ENCODE measurements around the gene TBX10.
"Not testable (repeated sequence)": the region's sequence is repeated elsewhere in the genome, so short reads cannot be mapped to it uniquely, and the experiment has no call there.

TBX10 gene

GRCh38 chr11:67611704-67612587 lies 27.6 kb downstream of the TBX10 start:
- Histone ChIP-seq H3K4me1 (ENCODE audit: insufficient read depth, low read length) (peaks cover 16% of the 10 kb centered on the region), H3K9ac (ENCODE audit: low read depth, low read length) (no peak overlapping the region), H3K9me3 (ENCODE audit: control insufficient read depth, insufficient read depth, low read length) (no peaks in the 10 kb centered on the region), H3K36me3 (ENCODE audit: insufficient read depth, low read length) (0 out of 2 replicates have a peak, but pooled peaks cover 3% of the 10 kb centered on the region)

- Histone ChIP-seq H3K4me1 (ENCODE audit: insufficient read depth, low read length) (peaks cover 11% of the 10 kb centered on the region), H3K9me3 (ENCODE audit: control insufficient read depth, insufficient read depth, low read length) (no peaks in the 10 kb centered on the region), H3K9ac (ENCODE audit: low read depth, low read length) (no peak overlapping the region), H3K36me3 (ENCODE audit: insufficient read depth, low read length) (0 out of 2 replicates have a peak, but pooled peaks cover 3% of the 10 kb centered on the region)
Observed at GRCh38 chr11:67611165-67611564, 28.4 kb downstream of the TBX10 start.

- Histone ChIP-seq H3K36me3 (ENCODE audit: insufficient read depth, low read length) (0 out of 2 replicates have a peak, but pooled peaks cover 3% of the 10 kb centered on the region), H3K9ac (ENCODE audit: low read depth, low read length) (no peak overlapping the region), H3K4me1 (ENCODE audit: insufficient read depth, low read length) (peaks cover 17% of the 10 kb centered on the region), H3K9me3 (ENCODE audit: control insufficient read depth, insufficient read depth, low read length) (no peaks in the 10 kb centered on the region)
Observed at GRCh38 chr11:67610302-67610868, 29.2 kb downstream of the TBX10 start.

- no peaks in the 10 kb centered on the region for H3K9me3 ChIP-seq (ENCODE audit: control insufficient read depth, insufficient read depth, low read length)
- no peak overlapping the region for H3K9ac ChIP-seq (ENCODE audit: low read depth, low read length)
- 0 out of 2 replicates have a peak, but pooled peaks cover 3% of the 10 kb centered on the region for H3K36me3 ChIP-seq (ENCODE audit: insufficient read depth, low read length)
- peaks cover 23% of the 10 kb centered on the region for H3K4me1 ChIP-seq (ENCODE audit: insufficient read depth, low read length)
Observed at GRCh38 chr11:67609316-67609715, 30.2 kb downstream of the TBX10 start.

GRCh38 chr11:67608486-67608885 lies 31.1 kb downstream of the TBX10 start:
- Histone ChIP-seq H3K36me3 (ENCODE audit: insufficient read depth, low read length) (0 out of 2 replicates have a peak, but pooled peaks cover 3% of the 10 kb centered on the region), H3K4me1 (ENCODE audit: insufficient read depth, low read length) (peaks cover 20% of the 10 kb centered on the region), H3K9me3 (ENCODE audit: control insufficient read depth, insufficient read depth, low read length) (no peaks in the 10 kb centered on the region), H3K9ac (ENCODE audit: low read depth, low read length) (no peak overlapping the region)

GRCh38 chr11:67607507-67607906 lies 32.1 kb downstream of the TBX10 start:
- H3K36me3 ChIP-seq (ENCODE audit: insufficient read depth, low read length): 0 out of 2 replicates have a peak, but pooled peaks cover 3% of the 10 kb centered on the region
- no peaks in the 10 kb centered on the region; the same call in 1 of the 2 replicates for H3K9me3 ChIP-seq (ENCODE audit: control insufficient read depth, insufficient read depth, low read length)
- H3K4me1 ChIP-seq (ENCODE audit: insufficient read depth, low read length): peaks cover 20% of the 10 kb centered on the region
- H3K9ac ChIP-seq (ENCODE audit: low read depth, low read length): peak overlapping the region; percentile 83; the same call in 1 of the 2 replicates

GRCh38 chr11:67606492-67607295 lies 32.9 kb downstream of the TBX10 start, which contains the start of gene NDUFV1:
Gene NDUFV1 (plus strand): TSS chr11:67606936. CDS start chr11:67607005, 69 bp downstream.
- Histone ChIP-seq H3K9me3 (ENCODE audit: control insufficient read depth, insufficient read depth, low read length) (no peaks in the 10 kb centered on the region; the same call in 1 of the 2 replicates), H3K9ac (ENCODE audit: low read depth, low read length) (peak within 1 kb of the TSS; percentile 83), H3K4me1 (ENCODE audit: insufficient read depth, low read length) (peaks cover 20% of the 10 kb centered on the region), H3K36me3 (ENCODE audit: insufficient read depth, low read length) (0 out of 2 replicates have a peak, but pooled peaks cover 3% of the 10 kb centered on the region)

- 0 out of 2 replicates have a peak, but pooled peaks cover 3% of the 10 kb centered on the region for H3K36me3 ChIP-seq (ENCODE audit: insufficient read depth, low read length)
- peaks cover 20% of the 10 kb centered on the region for H3K4me1 ChIP-seq (ENCODE audit: insufficient read depth, low read length)
- H3K9me3 ChIP-seq (ENCODE audit: control insufficient read depth, insufficient read depth, low read length): no peaks in the 10 kb centered on the region; the same call in 1 of the 2 replicates
- H3K9ac ChIP-seq (ENCODE audit: low read depth, low read length): peak overlapping the region; percentile 83
Observed at GRCh38 chr11:67606093-67606491, 33.5 kb downstream of the TBX10 start.

- peaks cover 20% of the 10 kb centered on the region for H3K4me1 ChIP-seq (ENCODE audit: insufficient read depth, low read length)
- no peaks in the 10 kb centered on the region; the same call in 1 of the 2 replicates for H3K9me3 ChIP-seq (ENCODE audit: control insufficient read depth, insufficient read depth, low read length)
- H3K36me3 ChIP-seq (ENCODE audit: insufficient read depth, low read length): 0 out of 2 replicates have a peak, but pooled peaks cover 3% of the 10 kb centered on the region
- 0 out of 2 replicates have a peak overlapping the region, but pooled peaks have one; percentile 6 for H3K9ac ChIP-seq (ENCODE audit: low read depth, low read length)
Observed at GRCh38 chr11:67605231-67606011, 34.1 kb downstream of the TBX10 start.

GRCh38 chr11:67604815-67605214 lies 34.7 kb downstream of the TBX10 start:
- Histone ChIP-seq H3K9me3 (ENCODE audit: control insufficient read depth, insufficient read depth, low read length) (no peaks in the 10 kb centered on the region; the same call in 1 of the 2 replicates), H3K9ac (ENCODE audit: low read depth, low read length) (no peak overlapping the region), H3K4me1 (ENCODE audit: insufficient read depth, low read length) (peaks cover 20% of the 10 kb centered on the region), H3K36me3 (ENCODE audit: insufficient read depth, low read length) (0 out of 2 replicates have a peak, but pooled peaks cover 3% of the 10 kb centered on the region)

GRCh38 chr11:67604119-67604518 lies 35.4 kb downstream of the TBX10 start:
- H3K9me3 ChIP-seq (ENCODE audit: control insufficient read depth, insufficient read depth, low read length); H3K9ac ChIP-seq (ENCODE audit: low read depth, low read length); H3K36me3 ChIP-seq (ENCODE audit: insufficient read depth, low read length): not testable (repeated sequence)
- H3K4me1 ChIP-seq (ENCODE audit: insufficient read depth, low read length): peaks cover 20% of the 10 kb centered on the region

GRCh38 chr11:67601098-67601497 lies 38.5 kb downstream of the TBX10 start:
- H3K9me3 ChIP-seq (ENCODE audit: control insufficient read depth, insufficient read depth, low read length): peaks cover 5% of the 10 kb centered on the region
- H3K36me3 ChIP-seq (ENCODE audit: insufficient read depth, low read length): no peaks in the 10 kb centered on the region
- no peak overlapping the region for H3K9ac ChIP-seq (ENCODE audit: low read depth, low read length)
- H3K4me1 ChIP-seq (ENCODE audit: insufficient read depth, low read length): peaks cover 20% of the 10 kb centered on the region

- Histone ChIP-seq H3K9me3 (ENCODE audit: control insufficient read depth, insufficient read depth, low read length) (peaks cover 5% of the 10 kb centered on the region), H3K36me3 (ENCODE audit: insufficient read depth, low read length) (no peaks in the 10 kb centered on the region), H3K9ac (ENCODE audit: low read depth, low read length) (no peak overlapping the region), H3K4me1 (ENCODE audit: insufficient read depth, low read length) (peaks cover 14% of the 10 kb centered on the region)
Observed at GRCh38 chr11:67600324-67601029, 39.1 kb downstream of the TBX10 start.
